8988T (cell line): Measurements from ENCODE around the gene UTY.
"Not testable (repeated sequence)": the region's sequence is repeated elsewhere in the genome, so short reads cannot be mapped to it uniquely, and the experiment has no call there.

Experiments used
- DNase-seq: peaks from one replicate; pipeline ENCODE4 v3.0.0; 2011

The UTY gene

DNA sequence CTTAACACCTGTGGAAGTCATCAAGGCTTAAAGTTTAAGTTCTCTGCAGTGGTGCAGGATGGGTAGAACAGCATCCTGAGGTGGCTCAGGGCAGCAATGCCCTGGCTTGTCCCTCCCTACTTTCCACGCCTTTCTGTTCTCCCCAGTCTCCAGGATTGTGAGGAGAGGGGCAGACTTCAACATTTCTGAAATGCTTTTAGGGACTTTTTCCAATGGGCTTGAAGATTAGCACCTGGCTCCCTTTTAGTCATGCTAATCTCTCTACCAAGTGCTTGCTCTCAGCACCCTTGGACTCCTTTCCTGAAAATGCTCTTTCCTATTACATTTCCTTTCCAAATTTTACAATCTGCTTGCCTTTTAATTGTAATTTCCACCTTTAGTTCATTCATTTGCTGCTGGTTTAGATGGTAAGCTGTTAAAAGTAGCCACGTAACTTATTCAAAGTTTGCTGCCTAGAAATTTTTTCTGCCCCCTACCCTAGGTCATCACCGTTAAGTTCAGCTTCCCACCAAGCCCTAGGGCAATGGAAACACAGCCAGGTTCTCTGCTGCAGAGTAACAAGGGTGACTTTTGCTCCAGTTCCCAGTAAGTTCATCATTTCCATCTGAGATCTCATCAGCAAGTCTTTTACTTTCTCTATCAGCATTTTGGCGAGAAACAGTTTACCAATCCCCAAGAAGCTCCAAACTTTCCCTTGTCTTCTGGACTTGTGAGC is 183.5 kb downstream of the UTY start:
- no peak for DNase-seq

DNA sequence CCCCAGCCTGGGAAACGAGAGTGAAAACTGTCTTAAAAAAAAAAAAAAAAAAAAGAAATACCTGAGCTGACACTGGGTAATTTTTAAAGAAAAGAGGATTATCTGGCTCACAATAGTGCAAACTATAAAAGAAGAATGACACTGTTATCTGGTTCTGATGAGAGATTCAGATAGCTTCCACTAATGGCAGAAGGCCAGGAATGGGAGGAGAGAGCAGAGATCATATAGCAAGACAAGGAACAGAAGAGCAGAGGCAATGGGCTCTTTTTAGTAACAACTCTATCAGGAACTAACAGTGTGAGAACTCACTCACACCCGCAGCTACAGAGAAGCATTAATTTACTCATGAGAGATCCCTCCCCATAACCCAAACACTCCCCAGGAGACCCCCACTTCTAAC is 184.8 kb downstream of the UTY start:
- DNase-seq, result no peak

GRCh38 chrY:13291199-13291598 is 188.6 kb downstream of the UTY start:
- no peak for DNase-seq

DNA sequence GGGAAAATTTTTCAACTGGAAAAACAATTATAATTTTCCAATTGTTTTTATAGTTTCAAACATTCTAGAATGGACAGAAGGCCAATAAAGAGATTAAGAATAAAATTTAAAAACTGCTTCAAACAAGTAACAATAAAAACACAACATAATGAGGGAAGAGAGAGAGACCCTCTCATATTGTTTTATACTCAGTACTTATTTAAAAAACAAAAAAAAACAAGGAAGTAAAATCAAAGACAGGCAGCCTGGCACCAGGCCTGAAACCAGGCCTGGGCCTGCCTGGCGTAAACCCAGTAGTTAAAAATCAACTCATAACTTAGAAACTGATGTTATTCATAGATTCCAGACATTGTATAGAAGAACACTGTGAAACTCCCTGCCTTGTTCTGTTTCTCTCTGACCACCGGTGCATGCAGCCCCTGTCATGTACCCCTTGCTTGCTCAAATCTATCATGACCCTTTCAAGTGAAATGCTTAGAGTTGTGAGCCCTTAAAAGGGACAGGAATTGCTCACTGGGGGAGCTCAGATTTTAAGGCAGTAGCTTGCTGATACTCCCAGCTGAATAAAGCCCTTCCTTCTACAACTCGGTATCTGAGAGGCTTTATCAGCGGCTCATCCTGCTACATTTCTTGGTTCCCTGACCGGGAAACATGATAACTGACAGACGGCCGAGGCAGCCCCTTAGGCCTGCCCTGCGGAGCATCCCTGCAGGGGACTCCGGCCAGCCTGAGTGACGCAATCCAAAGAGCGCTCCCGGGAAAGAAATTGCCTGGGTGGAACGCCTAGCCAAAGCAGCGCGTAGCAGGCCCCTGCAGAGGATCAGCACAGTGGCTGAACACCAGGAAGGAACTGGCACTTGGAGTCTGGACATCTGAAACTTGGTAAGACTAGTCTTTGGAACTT is 197.4 kb downstream of the UTY start:
- DNase-seq, result not testable (repeated sequence)

DNA sequence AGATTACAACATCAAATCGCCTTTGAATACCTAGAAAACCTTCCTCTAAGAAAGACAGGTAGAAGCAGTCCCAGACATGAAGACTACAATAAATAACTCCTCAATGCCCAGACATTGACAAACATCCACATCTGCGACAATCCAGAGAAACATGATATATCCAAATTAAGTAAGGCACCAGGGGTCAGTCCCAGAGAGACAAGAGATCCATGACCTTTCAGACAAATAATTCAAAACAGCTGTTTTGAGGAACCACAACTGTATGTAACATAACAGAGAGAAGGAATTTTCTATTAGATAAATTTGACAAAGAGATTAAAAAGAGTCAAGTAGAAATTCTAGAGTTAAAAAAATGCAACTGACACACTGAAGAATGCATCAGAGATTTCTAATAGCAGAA is 200.3 kb downstream of the UTY start:
- no peak for DNase-seq

- DNase-seq, result no peak
These were observed 208.1 kb downstream of the UTY start for GRCh38 chrY:13271706-13272105.

DNA sequence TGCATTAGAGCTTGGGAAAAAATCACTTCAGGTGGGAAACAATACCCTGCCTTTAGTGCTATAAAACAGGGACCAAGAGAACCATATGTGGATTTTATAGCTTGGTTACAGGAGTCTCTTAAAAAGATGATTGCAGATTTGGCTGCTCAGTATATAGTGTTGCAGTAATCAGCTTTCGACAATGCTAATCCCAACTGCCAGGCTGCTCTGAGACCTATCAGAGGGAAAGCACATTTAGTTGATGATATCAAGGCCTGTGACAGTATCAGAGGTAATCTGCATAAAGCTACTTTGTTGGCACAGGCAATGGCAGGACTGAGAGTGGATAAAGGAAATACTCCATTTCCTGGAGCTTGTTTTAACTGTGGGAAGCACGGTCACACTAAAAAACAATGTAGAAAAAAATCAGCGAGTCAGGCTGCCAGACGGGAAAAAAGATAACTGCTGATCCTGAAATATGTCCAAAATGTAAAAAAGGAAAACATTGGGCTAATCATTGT is 225.8 kb downstream of the UTY start:
- not testable (repeated sequence) for DNase-seq

GRCh38 chrY:13250421-13250820 is 229.4 kb downstream of the UTY start:
- DNase-seq, result no peak

DNA sequence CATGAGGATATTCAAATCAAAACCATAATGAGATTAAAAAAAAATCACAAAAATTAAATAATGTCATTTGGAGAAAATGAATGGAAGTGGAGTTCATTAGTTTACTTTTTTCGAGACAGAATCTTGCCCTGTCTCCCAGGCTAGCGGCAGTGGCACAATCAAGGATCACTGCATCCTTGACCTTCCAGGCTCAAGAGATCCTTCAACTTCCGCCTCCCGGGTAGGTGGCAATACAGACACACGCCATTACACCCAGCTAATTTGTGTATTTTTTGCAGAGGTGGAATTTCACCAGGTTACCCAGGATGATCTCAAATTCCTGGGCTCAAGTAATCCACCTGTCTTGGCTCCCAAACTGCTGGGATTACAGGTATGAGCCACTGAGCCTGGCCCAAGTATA is 236.1 kb downstream of the UTY start:
- DNase-seq, result no peak

GRCh38 chrY:13233901-13234300 is 245.9 kb downstream of the UTY start:
- DNase-seq, result no peak

GRCh38 chrY:13233118-13233517 is 246.7 kb downstream of the UTY start:
- DNase-seq, result no peak

- DNase-seq, result no peak
These were observed 252.4 kb downstream of the UTY start for GRCh38 chrY:13227354-13227953.

DNA sequence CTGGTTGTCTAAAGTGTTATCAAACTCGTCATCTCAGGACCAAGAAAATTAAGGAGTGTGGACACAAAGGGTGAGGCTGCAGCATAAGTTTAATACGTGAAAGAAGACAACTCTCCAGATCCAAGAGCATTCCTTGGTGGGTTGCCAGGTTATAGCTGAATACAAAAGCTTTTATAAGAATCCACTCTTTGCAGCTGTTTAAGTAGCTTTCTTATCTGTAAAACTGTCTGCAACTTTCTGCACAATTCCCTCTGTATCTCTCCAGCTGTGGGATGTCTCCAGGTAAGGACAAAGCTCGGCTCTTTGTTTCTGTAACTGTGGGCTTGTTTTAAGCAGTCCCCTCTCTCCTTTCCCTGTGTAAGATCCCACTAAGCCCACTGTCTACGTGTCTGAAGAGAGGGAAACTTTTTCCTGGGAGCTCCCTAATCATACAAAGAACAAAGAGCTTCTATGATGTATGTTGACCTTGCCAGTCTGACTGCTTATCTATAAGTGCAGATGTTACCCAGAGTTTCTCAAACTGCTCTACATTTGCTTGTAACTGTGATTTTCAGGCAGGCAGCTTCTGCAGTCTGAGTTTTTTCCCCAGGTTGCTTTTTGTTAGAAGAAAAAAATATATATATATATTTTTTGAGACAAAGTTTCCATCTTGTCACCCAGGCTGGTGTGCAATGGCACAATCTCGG is 268.7 kb downstream of the UTY start:
- DNase-seq, result no peak

DNA sequence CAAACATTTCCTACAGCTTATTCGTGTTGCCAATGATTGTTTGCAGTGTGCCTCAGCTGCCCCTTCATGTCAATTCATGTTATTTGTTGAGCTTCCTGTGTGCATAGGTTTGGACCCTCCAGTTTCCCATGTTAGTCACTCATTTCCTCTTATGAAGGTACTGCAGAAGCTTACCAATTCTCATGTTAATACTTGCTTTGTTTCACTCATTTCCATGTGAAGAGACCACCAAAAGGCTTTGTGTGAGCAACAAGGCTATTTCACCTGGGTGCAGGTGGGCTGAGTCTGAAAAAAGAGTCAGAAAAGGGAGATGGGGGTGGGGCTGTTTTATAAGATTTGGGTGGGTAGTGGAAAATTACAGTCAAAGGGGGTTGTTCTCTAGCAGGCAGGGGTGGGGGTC is 274.6 kb downstream of the UTY start:
- no peak for DNase-seq
